OCI-LY3 (cell line): ENCODE results near the gene IL17RA.

Experiments
- H2AFZ ChIP-seq: fragments of 200-600, 300-600 bp; shearing (Covaris generic); 2 replicates; pipeline ENCODE4 v1.6.0; 2014; ENCODE audit warnings: antibody characterized with exemption, low read depth, low read length
- H3K27ac ChIP-seq: fragments of 200-600, 300-600 bp; sonication (generic); 2 replicates; pipeline ENCODE4 v1.5.1; 2014; ENCODE audit warnings: mild to moderate bottlenecking, low read length, moderate library complexity, mixed read lengths
- H3K27me3 ChIP-seq: fragments of 200-600, 300-600 bp; sonication (generic); 2 replicates; pipeline ENCODE4 v1.6.1; 2014; ENCODE audit warnings: low read depth, low read length, mixed read lengths
- H3K36me3 ChIP-seq: fragments of 200-600, 300-600 bp; sonication (generic); replicated peaks from 2 replicates; pipeline ENCODE3; 2014; ENCODE audit warnings: low read depth, low read length, mixed read lengths
- H3K4me1 ChIP-seq: fragments of 300-600, 200-600 bp; sonication (generic); 2 replicates; pipeline ENCODE4 v1.6.1; 2014; ENCODE audit warnings: low read length, mixed read lengths
- H3K4me2 ChIP-seq: fragments of 200-600, 300-600 bp; sonication (generic); 2 replicates; pipeline ENCODE4 v1.6.1; 2014; ENCODE audit warnings: low read length, mixed read lengths
- H3K4me3 ChIP-seq: fragments of 300-600, 200-600 bp; sonication (generic); 2 replicates; pipeline ENCODE4 v1.5.1; 2014; ENCODE audit warnings: antibody characterized with exemption, mild to moderate bottlenecking, low read length, moderate library complexity
- H3K79me2 ChIP-seq: fragments of 300-600, 200-600 bp; shearing (Covaris generic); 2 replicates; pipeline ENCODE4 v1.6.1; 2014; ENCODE audit warnings: mild to moderate bottlenecking, low read length, mixed read lengths
- H3K9ac ChIP-seq: fragments of 300-600, 200-600 bp; shearing (Covaris generic); 2 replicates; pipeline ENCODE4 v1.6.0; 2014; ENCODE audit warnings: mild to moderate bottlenecking, low read length, moderate library complexity
- H3K9me3 ChIP-seq: fragments of 200-600, 300-600 bp; shearing (Covaris generic); 2 replicates; pipeline ENCODE4 v1.6.1; 2014; ENCODE audit warnings: low read length, mixed read lengths; ENCODE audit not compliant: insufficient read depth
- H4K20me1 ChIP-seq: fragments of 200-600, 300-600 bp; sonication (generic); 2 replicates; pipeline ENCODE4 v1.6.1; 2016; ENCODE audit warnings: low read length, mixed read lengths; ENCODE audit not compliant: insufficient read depth
- EZH2phosphoT487 ChIP-seq: fragments of 200-600 bp; shearing (Covaris generic); IDR thresholded peaks from 2 replicates; pipeline ENCODE4 v1.6.1; 2018; ENCODE audit warnings: antibody characterized with exemption, mixed run types, low read depth
- TF ChIP-seq, protein P1 (sequence below): fragments of 200-600, 300-600 bp; sonication (generic); IDR thresholded peaks from 2 replicates; pipeline ENCODE4 v1.5.1; 2014; ENCODE audit warnings: antibody characterized with exemption, low read length, low read depth

IL17RA gene

DNA sequence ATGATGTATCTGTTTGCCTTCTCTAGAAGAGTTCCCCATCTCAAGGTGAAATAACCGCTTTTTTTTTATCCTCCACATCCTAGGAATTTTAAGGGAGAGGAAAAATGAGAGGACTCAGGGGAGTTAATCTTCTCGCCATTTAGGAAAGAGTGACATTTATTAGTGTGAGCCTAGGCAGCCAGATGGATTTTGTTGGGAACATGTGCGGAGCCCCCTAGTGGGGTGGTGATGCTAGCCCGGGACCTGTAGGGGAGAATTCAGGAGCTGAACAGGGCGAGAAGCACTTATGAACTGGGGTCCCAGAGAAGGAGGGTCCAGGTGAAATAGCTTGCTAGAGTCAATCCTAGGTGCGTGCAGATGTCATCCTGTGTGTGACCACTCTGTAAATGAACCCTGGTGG lies 10.7 kb downstream of the IL17RA start:
- no peak overlapping the region for H3K4me2 ChIP-seq
- no peak overlapping the region for H3K4me3 ChIP-seq

DNA sequence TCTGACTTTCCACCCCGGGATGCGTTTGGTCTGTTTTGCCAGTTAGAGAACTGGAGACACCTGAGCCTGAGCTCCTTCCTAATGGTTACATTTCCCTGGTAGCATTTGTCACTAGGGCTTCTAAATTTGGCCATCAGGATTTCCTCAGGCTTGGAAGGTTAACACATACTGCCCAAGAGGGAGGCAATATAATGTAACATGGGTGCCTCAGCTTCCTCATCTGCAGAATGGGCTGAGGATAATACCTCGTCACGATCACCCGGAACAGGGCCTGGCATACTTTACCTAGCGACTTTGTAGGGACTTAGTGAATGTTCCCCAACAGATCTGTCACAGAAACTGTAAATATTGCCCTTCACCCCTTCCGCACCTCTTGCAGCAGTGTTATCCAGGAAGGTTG lies 11.3 kb downstream of the IL17RA start:
- Histone ChIP-seq H3K36me3 (peaks cover 23% of the 10 kb centered on the region), H3K4me3 (no peak overlapping the region), H2AFZ (no peak overlapping the region), H3K9ac (no peak overlapping the region), H3K4me2 (no peak overlapping the region), H3K4me1 (peaks cover 13% of the 10 kb centered on the region; the same call in 1 of the 2 replicates), H3K27me3 (no peaks in the 10 kb centered on the region), H3K9me3 (no peaks in the 10 kb centered on the region), H3K79me2 (no peaks in the 10 kb centered on the region), H4K20me1 (peaks cover 30% of the 10 kb centered on the region; the same call in 1 of the 2 replicates), H3K27ac (no peak overlapping the region)
- TF ChIP-seq EZH2phosphoT487: no peak
- TF ChIP-seq, protein P1, sequence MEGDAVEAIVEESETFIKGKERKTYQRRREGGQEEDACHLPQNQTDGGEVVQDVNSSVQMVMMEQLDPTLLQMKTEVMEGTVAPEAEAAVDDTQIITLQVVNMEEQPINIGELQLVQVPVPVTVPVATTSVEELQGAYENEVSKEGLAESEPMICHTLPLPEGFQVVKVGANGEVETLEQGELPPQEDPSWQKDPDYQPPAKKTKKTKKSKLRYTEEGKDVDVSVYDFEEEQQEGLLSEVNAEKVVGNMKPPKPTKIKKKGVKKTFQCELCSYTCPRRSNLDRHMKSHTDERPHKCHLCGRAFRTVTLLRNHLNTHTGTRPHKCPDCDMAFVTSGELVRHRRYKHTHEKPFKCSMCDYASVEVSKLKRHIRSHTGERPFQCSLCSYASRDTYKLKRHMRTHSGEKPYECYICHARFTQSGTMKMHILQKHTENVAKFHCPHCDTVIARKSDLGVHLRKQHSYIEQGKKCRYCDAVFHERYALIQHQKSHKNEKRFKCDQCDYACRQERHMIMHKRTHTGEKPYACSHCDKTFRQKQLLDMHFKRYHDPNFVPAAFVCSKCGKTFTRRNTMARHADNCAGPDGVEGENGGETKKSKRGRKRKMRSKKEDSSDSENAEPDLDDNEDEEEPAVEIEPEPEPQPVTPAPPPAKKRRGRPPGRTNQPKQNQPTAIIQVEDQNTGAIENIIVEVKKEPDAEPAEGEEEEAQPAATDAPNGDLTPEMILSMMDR: no peak

More for the DNA sequence above, 10.7 kb downstream of the IL17RA start:
- peaks cover 33% of the 10 kb centered on the region; the same call in 1 of the 2 replicates for H4K20me1 ChIP-seq
- no peaks in the 10 kb centered on the region for H3K27me3 ChIP-seq
- H3K4me1 ChIP-seq: peaks cover 13% of the 10 kb centered on the region; the same call in 1 of the 2 replicates
- H3K36me3 ChIP-seq: peaks cover 23% of the 10 kb centered on the region
- no peaks in the 10 kb centered on the region for H3K79me2 ChIP-seq
- H3K9ac ChIP-seq: no peak overlapping the region
- no peak overlapping the region for H3K27ac ChIP-seq
- TF ChIP-seq, protein P1: peak; percentile 37
- no peak for TF ChIP-seq EZH2phosphoT487
- no peaks in the 10 kb centered on the region for H3K9me3 ChIP-seq
- no peak overlapping the region for H2AFZ ChIP-seq

DNA sequence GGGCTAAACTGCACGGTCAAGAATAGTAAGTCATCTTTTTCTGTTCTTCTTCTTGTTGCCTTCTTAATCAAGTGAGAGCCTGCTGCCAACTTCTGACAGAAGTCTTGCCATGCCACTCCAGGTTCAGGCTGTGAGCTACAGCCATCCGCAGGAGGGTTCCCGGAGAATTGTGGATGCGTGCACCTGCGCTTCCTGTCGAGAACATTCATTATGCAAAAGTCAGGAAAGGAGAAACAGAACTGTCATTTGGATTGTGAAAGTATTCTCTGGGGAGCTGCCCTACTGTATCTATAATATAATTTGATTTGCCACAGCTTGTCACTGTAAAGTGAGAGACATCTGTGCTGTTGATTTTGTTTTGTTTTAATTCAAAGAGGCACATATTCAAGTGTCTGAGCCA lies 12.3 kb downstream of the IL17RA start:
- no peak overlapping the region for H2AFZ ChIP-seq
- peaks cover 30% of the 10 kb centered on the region; the same call in 1 of the 2 replicates for H4K20me1 ChIP-seq
- peaks cover 30% of the 10 kb centered on the region for H3K36me3 ChIP-seq
- H3K27ac ChIP-seq: no peak overlapping the region
- peaks cover 13% of the 10 kb centered on the region; the same call in 1 of the 2 replicates for H3K4me1 ChIP-seq
- TF ChIP-seq EZH2phosphoT487: no peak
- TF ChIP-seq, protein P1: no peak
- no peak overlapping the region for H3K9ac ChIP-seq
- H3K27me3 ChIP-seq: no peaks in the 10 kb centered on the region
- no peaks in the 10 kb centered on the region for H3K9me3 ChIP-seq
- H3K79me2 ChIP-seq: no peaks in the 10 kb centered on the region
- no peak overlapping the region for H3K4me2 ChIP-seq
- H3K4me3 ChIP-seq: no peak overlapping the region

DNA sequence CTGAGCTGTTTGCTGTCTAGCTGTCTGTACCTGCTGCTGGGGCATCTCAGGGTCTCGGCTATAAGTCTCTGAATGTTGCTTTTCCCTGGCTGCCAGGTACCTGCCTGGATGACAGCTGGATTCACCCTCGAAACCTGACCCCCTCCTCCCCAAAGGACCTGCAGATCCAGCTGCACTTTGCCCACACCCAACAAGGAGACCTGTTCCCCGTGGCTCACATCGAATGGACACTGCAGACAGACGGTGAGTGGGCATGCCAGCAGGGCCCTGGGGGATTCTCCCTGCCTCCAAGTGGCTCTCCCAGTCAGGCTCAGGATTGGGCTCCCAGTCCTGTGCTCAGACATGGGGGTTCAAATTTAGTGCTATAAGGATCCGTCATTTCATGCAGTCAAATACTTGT lies 12.9 kb downstream of the IL17RA start:
- no peaks in the 10 kb centered on the region for H3K79me2 ChIP-seq
- H3K27ac ChIP-seq: no peak overlapping the region
- no peak overlapping the region for H3K4me3 ChIP-seq
- peaks cover 28% of the 10 kb centered on the region; the same call in 1 of the 2 replicates for H4K20me1 ChIP-seq
- no peaks in the 10 kb centered on the region for H3K27me3 ChIP-seq
- no peak overlapping the region for H2AFZ ChIP-seq
- H3K4me2 ChIP-seq: no peak overlapping the region
- H3K4me1 ChIP-seq: peaks cover 13% of the 10 kb centered on the region; the same call in 1 of the 2 replicates
- peaks cover 34% of the 10 kb centered on the region for H3K36me3 ChIP-seq
- H3K9me3 ChIP-seq: no peaks in the 10 kb centered on the region
- TF ChIP-seq, protein P1: no peak
- no peak for TF ChIP-seq EZH2phosphoT487
- no peak overlapping the region for H3K9ac ChIP-seq
